Superior temporal gyrus (tissue), 1 donor: Measurements from ENCODE around the gene LRRC3.

ENCODE experiments used
- DNase-seq: peaks from one replicate; pipeline ENCODE4 v3.0.0-alpha.2; 2016; ENCODE audit errors: extremely low spot score

Gene LRRC3

DNA sequence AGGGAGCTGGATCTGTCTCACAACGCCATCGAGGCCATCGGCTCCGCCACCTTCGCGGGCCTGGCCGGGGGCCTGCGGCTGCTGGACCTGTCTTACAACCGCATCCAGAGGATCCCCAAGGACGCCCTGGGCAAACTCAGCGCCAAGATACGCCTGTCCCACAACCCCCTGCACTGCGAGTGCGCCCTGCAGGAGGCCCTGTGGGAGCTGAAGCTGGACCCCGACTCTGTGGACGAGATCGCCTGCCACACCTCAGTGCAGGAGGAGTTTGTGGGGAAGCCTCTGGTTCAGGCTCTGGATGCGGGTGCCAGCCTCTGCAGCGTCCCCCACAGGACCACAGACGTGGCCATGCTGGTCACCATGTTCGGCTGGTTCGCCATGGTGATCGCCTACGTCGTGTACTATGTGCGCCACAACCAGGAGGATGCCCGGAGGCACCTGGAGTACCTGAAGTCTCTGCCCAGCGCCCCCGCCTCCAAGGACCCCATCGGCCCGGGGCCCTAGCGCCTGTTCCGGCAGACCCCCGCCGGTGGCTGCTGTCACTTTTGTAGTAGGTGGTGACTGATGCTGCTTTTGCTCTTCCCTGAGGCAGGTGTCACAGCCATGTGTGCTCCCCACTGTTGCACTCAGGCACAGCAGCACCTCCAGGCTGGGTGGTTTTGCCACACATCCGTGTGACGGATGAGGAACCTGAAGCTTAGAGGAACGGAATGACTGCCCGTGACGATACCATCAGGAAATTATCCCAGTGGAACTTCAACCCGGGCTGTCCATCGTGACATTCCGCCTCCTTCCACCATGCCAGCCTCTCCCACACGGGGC, 1.8 kb downstream of the LRRC3 start:
- DNase-seq, result no peak

DNA sequence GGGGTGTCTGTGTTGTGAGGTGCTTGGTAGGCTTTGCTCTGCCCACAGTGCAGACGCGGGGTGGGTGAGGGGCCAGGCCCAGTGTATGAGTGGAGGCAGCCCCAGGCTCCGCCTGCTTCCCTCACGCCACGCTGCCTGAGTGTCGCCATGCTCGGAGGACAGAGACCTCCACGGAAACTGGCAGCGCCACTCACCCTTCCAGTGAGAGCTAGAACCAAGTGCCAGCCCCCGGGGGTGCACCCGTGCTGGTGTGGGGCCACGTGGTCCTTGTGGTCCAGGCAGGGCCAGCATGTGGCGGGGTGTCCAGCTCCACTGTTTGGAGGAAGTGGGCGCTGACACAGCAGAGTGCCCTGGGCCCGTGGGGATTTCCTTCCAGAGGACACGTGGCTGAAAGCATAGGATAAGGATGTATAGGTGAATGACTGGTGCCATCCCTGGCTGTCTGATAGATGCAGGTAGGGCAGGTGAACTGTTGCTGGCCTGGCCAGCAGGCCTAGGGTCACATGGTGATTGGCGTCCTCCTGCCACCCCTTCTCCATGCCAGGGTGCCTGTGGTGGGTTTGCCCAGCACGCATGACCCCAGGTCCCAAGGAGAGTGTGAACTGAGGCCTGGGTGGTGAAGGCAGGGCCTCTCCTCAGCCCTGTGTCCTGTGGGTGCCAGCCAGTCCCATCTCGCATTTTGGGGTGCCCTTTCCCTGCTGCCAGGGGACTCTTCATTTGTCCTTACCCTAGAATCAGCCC, 3.8 kb downstream of the LRRC3 start:
- DNase-seq, result no peak

DNA sequence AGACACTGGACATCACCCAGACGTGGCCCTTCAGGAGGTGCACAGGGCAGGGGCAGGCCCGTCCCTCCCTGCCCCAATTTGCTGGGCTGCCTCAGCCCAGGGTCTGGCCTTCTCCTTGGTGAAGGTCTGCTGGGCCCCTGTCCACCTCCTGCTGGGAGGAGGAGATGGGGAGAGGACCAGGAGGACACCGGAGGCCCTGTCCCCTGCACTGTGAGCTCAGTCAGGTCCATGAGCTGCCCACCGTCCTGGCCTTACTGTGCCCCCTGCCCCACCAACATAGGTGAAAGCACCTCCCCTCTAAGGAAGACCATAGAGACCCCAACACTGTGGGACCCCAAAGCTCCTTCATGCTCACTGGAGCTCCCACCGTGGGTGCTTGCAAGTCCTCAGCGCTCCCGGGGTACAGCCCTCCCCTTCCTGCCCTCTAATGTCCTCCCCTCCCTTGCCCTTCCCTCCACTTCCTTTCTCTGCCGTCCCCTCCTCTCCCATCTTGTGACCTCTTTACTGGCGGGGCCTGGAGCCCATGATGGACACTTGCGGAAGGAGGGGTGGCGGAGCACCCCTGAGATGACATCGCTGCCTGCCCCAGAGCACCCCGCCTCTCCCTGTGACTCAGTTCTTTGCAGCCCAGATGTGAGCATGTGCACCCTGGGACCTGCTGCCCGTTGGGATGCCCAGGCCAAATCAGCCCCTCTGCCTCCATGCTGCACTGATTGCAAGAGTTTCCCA, 4.6 kb downstream of the LRRC3 start:
- no peak for DNase-seq

DNA sequence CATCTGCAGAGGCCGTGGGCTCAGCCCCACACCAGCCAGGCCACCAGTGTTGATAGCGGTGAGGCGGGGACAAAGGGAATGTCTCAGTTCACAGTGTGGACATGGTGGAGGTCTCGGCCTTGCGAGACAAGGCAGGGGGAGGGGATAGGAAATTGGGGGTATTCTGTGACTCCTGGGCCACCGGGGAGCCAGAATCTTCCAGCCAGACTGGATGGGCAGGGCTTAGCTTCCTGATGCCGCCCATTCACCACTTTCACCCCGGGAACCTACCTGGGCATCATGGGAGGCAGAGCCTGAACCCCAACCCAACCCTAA, 5.1 kb downstream of the LRRC3 start:
- no peak for DNase-seq

DNA sequence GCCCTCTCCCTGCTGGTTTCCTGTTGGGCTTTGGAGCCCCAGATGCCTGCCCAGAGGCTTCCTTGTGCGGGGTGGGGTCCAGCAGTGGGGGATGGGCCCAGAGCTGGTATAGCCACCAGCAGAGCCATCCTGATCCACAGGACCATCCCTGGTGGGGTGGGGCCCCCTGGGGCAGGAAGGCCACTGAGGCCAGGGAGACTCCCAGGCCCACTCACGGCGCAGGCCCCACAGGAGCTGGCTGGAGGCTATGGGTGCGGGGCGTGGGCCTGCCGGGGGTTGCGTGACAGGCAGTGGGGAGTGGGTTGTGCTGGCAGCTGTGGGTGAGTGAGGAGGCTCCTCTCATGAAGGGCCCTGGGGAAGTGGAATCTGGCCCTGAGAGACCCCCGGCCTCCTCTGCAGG, 5.7 kb downstream of the LRRC3 start:
- no peak for DNase-seq

DNA sequence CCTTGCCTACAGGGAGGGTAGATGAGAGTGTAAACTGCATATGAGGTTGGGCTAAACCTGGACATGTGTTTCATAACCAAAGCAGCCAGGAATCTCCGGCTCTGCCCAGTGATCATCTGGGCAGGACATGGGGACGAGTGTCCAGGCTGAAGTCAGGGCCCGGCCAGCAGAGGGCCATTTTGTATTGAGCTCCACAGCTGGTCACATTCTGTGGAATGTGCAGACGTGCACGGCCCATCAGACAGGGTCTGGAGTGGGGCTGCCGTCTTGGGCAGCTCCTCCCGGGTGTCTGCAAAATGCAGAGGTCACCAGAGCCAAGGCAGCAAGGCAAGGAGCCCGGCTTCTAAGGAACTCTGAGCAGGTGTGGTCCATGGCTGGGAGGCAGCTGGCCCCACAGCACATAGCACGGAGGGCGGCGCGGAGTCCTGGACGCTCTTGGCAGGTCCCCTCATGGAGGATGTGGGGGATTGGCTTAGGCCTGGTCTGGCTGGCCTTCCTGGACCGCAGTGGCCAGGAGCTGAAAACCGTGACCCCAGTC, 6.2 kb downstream of the LRRC3 start:
- DNase-seq, result no peak

DNA sequence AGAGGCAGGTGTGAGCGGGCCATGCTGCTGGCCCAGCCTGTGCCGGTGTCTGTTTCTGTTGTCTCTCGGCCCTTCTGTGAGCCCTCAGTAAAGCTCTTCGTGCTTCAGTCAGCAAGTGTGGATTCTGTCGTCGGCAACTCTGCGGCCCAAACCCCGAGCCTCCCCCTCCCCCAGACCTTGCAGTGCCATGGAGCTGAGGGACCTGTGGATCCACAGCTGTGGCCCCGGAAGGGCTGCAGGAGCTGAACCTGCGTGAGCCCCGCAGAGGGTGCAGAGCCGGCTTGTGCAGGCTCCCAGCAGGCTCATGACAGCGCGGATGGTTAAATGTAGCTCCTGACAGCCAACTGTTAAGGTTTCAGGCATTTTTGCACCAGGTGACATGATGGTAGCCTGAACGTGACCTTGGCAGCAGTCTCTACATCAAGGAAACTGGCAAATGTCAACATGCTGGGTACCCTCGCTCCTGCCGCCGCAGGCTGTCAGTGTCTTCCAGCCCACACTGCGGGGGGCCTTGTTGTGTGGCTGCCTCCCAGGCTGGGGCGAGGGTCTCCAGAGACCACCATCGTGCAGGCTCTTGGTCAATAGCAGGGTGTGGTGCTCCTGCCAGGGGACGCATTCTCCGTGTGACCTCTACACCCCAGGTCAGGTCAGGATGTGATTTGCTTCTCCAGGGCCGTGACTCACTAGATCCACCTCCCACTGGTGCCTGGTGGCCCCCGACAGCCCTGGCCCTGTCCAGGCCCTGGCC, 7.0 kb downstream of the LRRC3 start:
- no peak for DNase-seq

DNA sequence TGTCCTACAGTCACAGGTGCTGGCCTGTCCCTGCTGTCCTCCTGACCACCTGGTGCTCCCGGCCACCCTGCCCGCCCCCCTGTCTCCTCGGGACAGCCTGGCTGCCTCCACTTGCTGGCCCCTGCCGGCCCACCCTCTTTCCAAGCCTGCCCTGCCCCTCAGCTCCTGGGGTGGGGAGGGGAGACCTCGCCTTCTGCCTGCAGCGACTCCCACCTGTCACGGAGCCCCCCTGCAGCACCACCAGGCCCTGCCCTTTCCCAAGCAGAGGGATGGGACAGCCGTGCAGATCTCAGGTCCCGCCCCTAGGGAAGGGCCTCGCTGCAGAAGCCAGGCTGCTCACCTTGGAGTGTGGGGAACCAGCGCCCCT, 7.5 kb downstream of the LRRC3 start:
- DNase-seq, result no peak

DNA sequence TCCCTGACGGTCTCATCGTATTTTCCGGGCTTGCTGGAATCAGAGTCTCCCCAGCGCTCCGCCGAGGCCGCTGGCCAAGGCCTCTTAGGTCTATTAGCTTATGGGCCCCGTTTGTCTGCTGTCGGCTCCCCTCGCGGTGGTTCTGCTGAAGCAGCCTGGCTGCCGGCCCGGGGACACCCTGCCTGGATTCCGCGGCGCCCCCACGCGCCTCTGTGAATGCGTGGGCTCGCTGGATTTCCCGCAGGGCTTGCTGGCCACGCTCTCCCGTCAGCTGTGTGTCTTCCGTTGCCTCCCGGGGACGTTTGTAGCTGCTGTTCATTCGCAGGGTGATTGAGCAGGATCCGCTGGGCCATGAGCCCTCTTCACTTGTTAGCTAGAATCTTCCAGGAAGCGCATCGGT, 8.4 kb downstream of the LRRC3 start:
- no peak for DNase-seq

DNA sequence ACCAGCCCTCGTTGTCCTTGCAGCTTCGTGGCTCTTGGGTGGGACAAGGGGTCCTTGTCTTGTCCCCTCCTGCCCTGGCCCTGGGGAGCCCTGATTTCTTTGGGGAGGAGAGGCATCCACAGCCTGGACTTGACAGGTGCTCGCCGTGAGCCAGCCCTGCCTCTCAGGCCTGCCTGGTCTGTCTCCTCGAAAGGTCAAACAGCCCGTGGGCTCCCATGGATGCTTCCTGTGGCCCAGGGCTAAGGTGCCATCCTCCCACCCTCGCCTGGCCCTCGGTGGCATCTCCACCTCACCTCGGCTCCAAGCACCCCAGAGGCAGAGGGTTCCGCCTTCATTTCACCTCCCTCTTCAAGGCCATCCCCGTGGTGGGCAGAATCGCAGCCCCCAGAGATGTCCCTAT, 9.0 kb downstream of the LRRC3 start:
- no peak for DNase-seq

DNA sequence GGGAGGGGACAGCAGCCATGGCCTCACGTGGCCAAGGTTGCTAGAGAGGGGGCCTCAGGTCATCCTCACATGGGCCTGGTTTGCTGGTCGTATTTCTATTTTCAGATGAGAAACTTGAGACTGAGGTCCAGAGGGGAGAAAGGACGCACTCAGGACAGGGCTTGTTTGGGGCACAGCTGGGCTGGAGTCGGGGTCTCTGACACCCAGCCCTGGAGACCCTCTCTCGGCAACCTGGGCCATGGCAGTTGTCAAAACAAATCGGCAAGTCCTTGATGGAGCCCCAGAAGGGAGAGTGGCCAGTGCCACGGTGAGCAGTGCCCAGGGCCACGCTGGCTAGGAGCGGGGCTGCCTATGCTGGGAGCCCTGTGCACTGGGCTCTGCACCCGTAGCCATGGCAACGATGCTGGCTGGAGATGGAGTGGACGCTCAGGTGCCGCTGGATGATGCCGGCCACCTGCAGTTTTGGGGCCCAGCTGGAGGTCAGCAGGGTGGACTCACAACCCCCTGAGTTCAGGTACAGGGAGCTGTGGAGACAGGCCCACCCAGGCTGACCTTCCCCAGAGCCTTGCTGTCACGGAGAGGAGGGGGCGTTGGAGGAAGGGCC, 11.1 kb downstream of the LRRC3 start:
- DNase-seq, result no peak

DNA sequence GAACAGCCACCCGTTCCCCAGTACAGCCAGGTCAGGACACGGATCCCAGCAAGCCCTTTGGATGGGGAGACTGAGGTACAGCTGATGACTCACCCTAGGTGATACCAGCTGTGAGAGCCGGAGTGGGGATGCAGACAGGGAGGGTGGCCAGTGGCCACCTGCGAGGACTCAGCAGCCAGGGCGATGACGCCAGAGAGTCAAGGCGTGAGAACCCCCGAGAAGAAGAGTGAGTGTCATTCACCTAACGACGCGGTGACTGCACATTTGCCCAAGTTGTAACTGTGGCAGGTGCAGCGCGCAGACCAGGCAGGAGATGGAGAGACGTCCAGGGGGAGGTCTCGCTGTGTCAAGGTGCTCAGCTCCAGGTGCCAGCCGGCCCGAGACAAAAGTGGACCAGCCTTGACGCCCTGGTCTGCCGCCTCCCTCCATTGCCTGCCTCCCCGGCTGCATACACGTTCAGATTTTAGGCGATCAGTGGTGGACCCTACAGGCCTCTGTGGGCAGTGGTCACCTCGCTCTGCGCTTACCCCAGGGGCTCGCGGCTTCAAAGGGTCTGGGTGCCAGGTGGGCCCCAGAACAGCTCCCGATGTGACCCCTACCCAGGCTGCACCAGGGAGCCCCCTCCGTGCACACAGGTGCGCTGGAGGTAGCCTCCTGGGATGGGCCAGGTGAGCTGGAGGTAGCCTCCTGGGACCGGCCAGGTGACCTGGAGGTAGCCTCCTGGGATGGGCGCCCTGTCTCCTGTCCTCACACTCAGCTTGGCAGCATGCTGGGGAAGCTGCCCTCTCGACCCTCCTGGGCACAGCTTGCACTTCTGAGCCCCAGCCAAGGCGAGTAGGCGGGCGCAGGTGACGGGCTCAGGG, 11.9 kb downstream of the LRRC3 start:
- DNase-seq, result no peak

DNA sequence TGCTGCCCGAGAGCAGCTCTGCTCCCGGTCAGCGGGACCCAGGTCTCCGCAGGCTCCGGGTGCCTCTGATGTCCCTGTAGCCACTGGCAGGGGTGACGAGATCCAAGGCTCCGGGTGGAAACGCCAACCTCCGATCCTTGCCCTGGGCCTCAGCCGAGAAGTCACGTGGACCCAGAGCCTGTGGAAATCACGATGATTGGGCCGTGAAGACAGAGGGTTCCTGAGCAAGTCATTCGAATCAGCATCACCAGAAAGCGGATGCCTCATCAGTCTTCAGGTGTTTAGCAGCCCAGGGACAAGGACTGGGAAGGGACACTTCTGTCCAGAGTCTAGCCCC, 12.5 kb downstream of the LRRC3 start:
- DNase-seq, result no peak

DNA sequence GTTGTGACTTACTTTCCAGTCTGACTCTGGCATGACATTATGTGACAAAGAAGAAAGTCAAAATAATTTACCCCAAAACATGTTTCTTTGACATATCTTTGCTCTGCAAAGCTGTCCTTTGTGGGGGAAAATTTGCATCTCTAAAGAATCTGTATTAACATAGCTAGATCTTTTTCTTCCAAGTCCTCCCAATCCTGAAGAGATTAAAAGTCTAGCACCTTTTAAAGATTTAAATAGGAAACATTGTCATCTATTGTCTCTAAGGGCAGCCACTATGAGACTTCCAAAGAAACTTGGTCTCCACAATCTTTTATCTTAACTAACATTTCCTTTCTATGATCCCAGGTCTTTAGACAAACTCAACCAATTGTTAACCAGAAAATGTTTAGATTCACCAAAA, 16.0 kb downstream of the LRRC3 start:
- DNase-seq, result no peak

DNA sequence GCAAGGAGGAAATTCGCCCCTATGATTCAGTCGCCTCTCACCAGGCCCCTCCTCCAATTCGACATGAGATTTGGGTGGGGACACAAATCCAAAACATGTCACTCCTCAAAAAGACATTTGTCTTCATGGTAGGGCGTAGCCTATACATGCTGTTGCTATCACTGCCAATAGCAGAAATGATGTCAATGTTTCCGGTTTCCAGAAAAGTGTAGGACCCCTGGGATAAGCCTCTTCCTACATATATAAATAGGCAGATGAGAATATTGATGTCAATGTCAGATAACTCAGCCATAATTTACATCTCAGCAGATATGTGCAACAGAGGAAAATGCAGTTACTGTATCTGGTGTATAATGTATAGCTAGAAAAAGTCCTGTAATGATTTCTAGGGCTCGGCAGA, 16.7 kb downstream of the LRRC3 start:
- no peak for DNase-seq

DNA sequence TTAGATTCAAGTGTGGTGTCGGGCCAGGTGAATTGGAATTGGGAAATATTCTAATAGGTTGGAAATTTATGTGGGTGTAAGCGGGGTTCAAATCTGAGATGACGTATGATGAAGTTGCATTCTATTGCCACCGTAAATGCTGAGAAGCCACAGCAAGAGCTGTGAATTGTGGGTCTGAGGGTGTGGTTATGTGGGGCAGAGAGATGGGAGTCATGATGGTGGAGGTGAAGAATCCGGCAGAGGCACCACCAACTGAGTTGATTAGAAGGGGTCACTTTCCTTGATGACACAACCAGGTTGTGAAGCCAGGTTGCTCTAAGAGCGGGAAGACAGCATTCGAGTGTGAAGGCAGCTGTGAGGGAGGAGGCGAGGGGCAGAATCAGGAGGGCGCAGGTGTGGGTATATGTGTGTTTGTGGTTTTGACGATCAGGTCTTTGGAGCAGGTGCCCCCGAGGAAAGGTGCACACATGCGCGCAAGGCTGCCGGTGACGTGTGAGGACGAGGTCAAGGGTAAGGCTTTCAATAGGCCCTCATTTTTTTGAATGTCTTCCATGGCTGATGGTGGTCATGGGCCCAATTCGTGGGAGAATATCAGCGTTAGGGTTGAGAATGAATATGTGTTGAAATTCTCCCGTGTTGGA, 18.7 kb downstream of the LRRC3 start:
- DNase-seq, result no peak

DNA sequence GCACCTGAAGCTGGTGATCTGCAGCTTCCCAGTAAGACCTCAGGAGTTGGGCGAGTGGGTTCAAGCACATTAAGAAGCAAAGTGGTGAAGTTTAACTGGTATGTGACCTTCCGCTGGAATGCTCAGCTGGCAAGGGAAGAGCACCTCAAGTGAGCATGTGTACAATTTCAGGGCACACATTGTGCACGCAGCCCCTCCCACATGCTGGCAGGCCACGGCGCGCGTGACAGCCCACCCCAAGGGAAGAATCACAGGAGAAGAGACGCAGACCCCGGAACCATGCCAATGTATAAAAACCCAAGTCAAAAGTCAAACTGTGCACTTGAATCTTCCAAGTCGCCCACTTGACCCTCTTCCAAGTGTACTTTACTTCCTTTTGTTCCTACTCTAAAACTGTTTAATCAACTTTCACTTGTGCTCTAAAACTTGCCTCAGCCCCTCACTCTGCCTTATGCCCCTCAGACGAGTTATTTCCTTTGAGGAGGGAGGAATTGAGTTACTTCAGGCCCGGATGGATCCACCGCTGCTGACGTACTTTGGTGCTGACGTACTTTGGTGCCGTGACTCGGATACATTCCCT, 20.0 kb downstream of the LRRC3 start:
- no peak for DNase-seq

DNA sequence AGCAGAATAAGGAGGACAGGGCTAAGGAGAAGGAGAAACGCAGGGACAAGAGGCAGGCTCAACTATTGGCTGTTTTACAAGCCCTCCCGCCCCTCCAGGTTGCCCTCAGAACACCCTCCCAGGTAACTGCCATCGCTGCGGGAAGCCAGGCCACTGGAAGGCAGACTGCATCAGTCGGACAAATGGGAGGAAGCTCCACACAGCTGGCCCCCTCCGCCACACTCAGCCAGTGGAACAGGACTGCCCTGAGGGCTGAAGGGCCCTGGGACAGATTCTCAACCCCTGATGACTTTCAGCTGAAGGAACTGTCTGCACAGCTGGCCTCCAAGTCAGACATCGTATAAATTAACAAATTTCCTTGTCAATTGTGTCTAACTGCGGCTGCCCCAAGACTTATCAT, 21.8 kb downstream of the LRRC3 start:
- no peak for DNase-seq

DNA sequence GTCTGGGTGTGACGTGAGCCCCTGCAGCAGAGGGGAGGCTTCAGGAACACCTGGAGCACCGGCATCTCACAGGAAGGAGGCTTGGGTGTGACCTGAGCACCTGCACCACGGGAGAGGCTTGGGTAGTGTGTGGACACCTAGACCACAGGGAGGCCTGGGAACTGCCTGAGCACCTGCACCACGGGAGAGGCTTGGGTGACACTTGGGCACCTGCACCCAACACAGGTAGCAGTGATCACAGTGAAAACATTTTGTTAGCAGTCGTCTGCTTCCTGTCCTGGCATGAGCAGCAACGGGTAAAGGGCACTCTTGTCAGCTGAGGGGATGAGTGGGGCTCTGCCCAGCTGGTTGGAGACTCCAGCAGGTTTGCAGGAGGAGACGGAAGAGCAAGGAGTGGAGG, 22.4 kb downstream of the LRRC3 start:
- no peak for DNase-seq
